BLaER1 (cell line): ENCODE results near the gene HSPBAP1.

ENCODE experiments used
- H3K27ac ChIP-seq: shearing (Covaris generic); formaldehyde crosslinking; 2 replicates; pipeline ENCODE4 v1.8.1; 2022
- H3K27me3 ChIP-seq: shearing (Covaris generic); formaldehyde crosslinking; 2 replicates; pipeline ENCODE4 v1.8.1; 2022
- H3K36me3 ChIP-seq: shearing (Covaris generic); formaldehyde crosslinking; 2 replicates; pipeline ENCODE4 v1.8.1; 2022
- H3K4me1 ChIP-seq: shearing (Covaris generic); formaldehyde crosslinking; 2 replicates; pipeline ENCODE4 v1.8.1; 2022
- H3K4me2 ChIP-seq: shearing (Covaris generic); formaldehyde crosslinking; 2 replicates; pipeline ENCODE4 v1.8.1; 2022
- H3K4me3 ChIP-seq: shearing (Covaris generic); formaldehyde crosslinking; 2 replicates; pipeline ENCODE4 v1.8.1; 2022
- H3K9ac ChIP-seq: shearing (Covaris generic); formaldehyde crosslinking; 2 replicates; pipeline ENCODE4 v1.8.1; 2022
- H3K9me3 ChIP-seq: shearing (Covaris generic); formaldehyde crosslinking; 2 replicates; pipeline ENCODE4 v1.8.1; 2022
- H4K20me1 ChIP-seq: shearing (Covaris generic); formaldehyde crosslinking; 2 replicates; pipeline ENCODE4 v1.8.1; 2022
- Cebpa-rat ChIP-seq: shearing (Covaris generic); IDR thresholded peaks from 2 replicates; pipeline ENCODE4 v1.8.1; 2022

Gene HSPBAP1

GRCh38 chr3:122786066-122786465, 7.6 kb downstream of the HSPBAP1 start:
- 0 out of 2 replicates have a peak, but pooled peaks cover 14% of the 10 kb centered on the region for H4K20me1 ChIP-seq
- peaks cover 7% of the 10 kb centered on the region for H3K9me3 ChIP-seq
- H3K4me1 ChIP-seq: no peaks in the 10 kb centered on the region
- peaks cover 22% of the 10 kb centered on the region for H3K36me3 ChIP-seq
- no peak for TF ChIP-seq Cebpa-rat
- no peak overlapping the region for H3K4me3 ChIP-seq
- H3K27me3 ChIP-seq: no peaks in the 10 kb centered on the region
- no peak overlapping the region for H3K4me2 ChIP-seq
- H3K9ac ChIP-seq: no peak overlapping the region
- no peak overlapping the region for H3K27ac ChIP-seq

- no peak overlapping the region for H3K4me3 ChIP-seq
- H3K9me3 ChIP-seq: peaks cover 7% of the 10 kb centered on the region
- 0 out of 2 replicates have a peak, but pooled peaks cover 13% of the 10 kb centered on the region for H4K20me1 ChIP-seq
- peaks cover 22% of the 10 kb centered on the region for H3K36me3 ChIP-seq
- no peak for TF ChIP-seq Cebpa-rat
- no peaks in the 10 kb centered on the region for H3K27me3 ChIP-seq
- no peak overlapping the region for H3K27ac ChIP-seq
- H3K4me2 ChIP-seq: no peak overlapping the region
- no peaks in the 10 kb centered on the region for H3K4me1 ChIP-seq
- no peak overlapping the region for H3K9ac ChIP-seq
Observed at GRCh38 chr3:122785231-122785630, 8.4 kb downstream of the HSPBAP1 start.

DNA sequence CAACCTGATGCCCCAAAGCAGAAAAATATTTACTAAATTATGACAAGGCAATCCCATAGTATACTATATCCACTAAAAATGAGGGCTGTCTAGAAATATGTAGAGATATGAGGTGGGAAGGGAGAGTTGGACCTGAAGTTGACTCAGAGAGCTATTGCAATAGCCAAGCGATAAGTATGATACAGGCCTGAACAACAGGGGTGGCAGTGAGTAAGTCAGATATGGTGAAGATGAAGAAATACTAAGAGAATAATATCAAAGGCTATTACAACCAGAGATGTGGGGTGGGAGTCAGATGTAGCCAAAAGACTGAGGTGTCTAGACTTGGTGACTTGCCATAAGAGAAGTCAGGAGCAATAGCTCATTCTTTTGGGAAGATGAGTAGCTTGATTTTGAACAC, 9.2 kb downstream of the HSPBAP1 start:
- Histone ChIP-seq H3K4me1 (no peaks in the 10 kb centered on the region), H3K27me3 (no peaks in the 10 kb centered on the region), H3K4me3 (no peak overlapping the region), H4K20me1 (0 out of 2 replicates have a peak, but pooled peaks cover 8% of the 10 kb centered on the region), H3K9ac (no peak overlapping the region), H3K27ac (no peak overlapping the region), H3K4me2 (no peak overlapping the region), H3K9me3 (peaks cover 7% of the 10 kb centered on the region), H3K36me3 (peaks cover 22% of the 10 kb centered on the region)
- no peak for TF ChIP-seq Cebpa-rat

- Histone ChIP-seq H3K9ac (no peak overlapping the region), H4K20me1 (0 out of 2 replicates have a peak, but pooled peaks cover 1% of the 10 kb centered on the region), H3K9me3 (peaks cover 7% of the 10 kb centered on the region), H3K27ac (no peak overlapping the region), H3K4me2 (no peak overlapping the region), H3K4me1 (no peaks in the 10 kb centered on the region), H3K36me3 (peaks cover 22% of the 10 kb centered on the region), H3K4me3 (no peak overlapping the region), H3K27me3 (no peaks in the 10 kb centered on the region)
- TF ChIP-seq Cebpa-rat: no peak
Observed at GRCh38 chr3:122782804-122783203, 10.8 kb downstream of the HSPBAP1 start.

DNA sequence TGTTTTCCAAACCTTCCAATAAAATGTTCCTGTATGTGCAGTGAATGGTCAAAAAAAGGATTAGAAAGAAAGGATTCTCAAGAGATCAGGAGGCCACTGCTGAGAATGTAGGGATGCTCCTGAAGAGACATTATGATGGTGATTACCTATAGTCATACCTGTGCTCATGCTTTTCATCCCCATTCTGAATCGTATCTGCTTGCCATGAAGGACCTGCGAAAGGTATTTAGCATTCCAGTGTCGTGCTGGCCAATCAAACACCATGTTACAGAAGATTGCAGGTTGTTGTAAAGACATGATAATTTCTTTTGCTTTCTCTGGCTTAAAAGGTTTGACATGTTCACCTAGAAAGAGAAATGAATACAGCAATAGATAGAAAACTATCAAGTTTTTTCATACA, 16.1 kb downstream of the HSPBAP1 start:
- no peak overlapping the region for H3K4me2 ChIP-seq
- H3K4me1 ChIP-seq: no peaks in the 10 kb centered on the region

DNA sequence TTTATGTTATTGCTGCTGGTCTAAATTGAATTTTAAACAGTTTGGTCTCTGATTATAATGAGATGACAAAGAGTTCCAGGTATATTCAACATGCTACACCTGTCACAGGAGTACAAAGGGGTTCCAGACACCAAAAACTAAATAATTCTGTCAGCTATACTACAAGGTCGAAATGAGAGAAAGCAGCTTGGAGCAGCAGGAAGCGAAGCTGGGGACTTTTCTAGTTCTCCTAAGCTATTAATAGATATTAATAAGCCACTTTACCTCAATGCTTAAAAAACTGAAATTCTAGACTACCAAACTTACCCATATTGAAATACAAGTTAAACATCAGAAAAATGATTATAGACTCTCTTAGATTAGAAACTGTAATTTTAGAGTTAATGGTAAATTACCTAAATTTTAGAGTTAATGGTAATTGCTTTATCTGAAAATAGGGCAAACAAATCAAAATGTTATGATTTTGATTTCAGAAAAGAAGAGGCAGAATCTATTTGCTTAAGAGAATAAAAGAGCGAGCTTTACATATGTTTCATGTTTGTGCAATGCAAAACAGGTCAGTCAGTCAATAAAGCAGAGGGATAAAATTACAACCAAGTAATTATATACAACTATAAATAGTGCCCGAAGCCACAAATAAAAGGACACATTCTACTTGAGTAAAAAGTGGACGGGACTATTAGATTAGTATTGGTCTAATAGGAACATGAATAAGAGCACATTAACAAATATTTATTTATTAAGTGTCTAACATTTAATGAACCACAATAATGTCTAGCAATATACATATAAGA, 16.8 kb downstream of the HSPBAP1 start:
- Histone ChIP-seq H3K4me1 (no peaks in the 10 kb centered on the region), H3K27me3 (no peaks in the 10 kb centered on the region), H4K20me1 (no peaks in the 10 kb centered on the region), H3K36me3 (peaks cover 7% of the 10 kb centered on the region), H3K4me2 (no peak overlapping the region), H3K9me3 (peaks cover 7% of the 10 kb centered on the region), H3K4me3 (no peak overlapping the region), H3K27ac (no peak overlapping the region), H3K9ac (no peak overlapping the region)
- no peak for TF ChIP-seq Cebpa-rat

More for the DNA sequence above, 16.1 kb downstream of the HSPBAP1 start:
- Histone ChIP-seq H3K27ac (no peak overlapping the region), H3K4me3 (no peak overlapping the region), H3K9me3 (peaks cover 7% of the 10 kb centered on the region), H3K27me3 (no peaks in the 10 kb centered on the region), H3K36me3 (peaks cover 7% of the 10 kb centered on the region), H4K20me1 (no peaks in the 10 kb centered on the region), H3K9ac (no peak overlapping the region)
- no peak for TF ChIP-seq Cebpa-rat

GRCh38 chr3:122774564-122774963, 19.1 kb downstream of the HSPBAP1 start:
- no peaks in the 10 kb centered on the region for H3K27me3 ChIP-seq
- no peaks in the 10 kb centered on the region for H3K9me3 ChIP-seq
- no peaks in the 10 kb centered on the region for H3K4me1 ChIP-seq
- H3K4me3 ChIP-seq: no peak overlapping the region
- no peak overlapping the region for H3K9ac ChIP-seq
- TF ChIP-seq Cebpa-rat: no peak
- H3K36me3 ChIP-seq: peaks cover 9% of the 10 kb centered on the region; the same call in 1 of the 2 replicates
- H4K20me1 ChIP-seq: no peaks in the 10 kb centered on the region
- no peak overlapping the region for H3K4me2 ChIP-seq
- H3K27ac ChIP-seq: no peak overlapping the region

DNA sequence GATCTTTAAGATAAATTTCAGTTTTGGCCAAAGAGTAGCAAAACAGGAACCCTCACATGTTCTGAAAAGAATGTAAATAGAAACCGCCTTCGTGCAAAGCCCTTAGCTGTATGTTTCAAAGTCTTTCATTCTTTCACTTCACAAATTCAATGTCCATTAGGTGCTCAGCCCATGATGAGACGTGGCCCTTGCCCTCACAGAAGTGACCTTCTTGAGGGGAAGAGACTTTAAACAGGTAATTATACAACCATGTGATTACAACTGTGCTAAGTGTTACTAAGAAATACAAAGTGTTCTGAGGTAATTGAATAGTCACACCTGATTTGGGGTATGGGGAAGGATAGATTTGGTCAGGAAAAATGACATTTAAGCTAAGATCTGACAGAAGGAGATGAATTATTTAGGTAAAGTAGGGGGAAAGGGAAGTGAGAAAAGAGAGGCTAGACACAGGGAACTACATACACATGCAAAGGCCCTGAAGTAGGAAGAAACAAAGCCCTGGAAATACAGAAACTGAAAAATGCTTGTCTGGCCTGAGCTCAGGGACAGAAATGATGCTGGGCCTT, 19.6 kb downstream of the HSPBAP1 start:
- no peaks in the 10 kb centered on the region for H3K27me3 ChIP-seq
- H3K4me2 ChIP-seq: no peak overlapping the region
- H3K36me3 ChIP-seq: peaks cover 10% of the 10 kb centered on the region; the same call in 1 of the 2 replicates
- no peak overlapping the region for H3K4me3 ChIP-seq
- no peaks in the 10 kb centered on the region for H3K9me3 ChIP-seq
- H3K27ac ChIP-seq: no peak overlapping the region
- H3K9ac ChIP-seq: no peak overlapping the region
- H3K4me1 ChIP-seq: no peaks in the 10 kb centered on the region
- no peak for TF ChIP-seq Cebpa-rat
- H4K20me1 ChIP-seq: no peaks in the 10 kb centered on the region

DNA sequence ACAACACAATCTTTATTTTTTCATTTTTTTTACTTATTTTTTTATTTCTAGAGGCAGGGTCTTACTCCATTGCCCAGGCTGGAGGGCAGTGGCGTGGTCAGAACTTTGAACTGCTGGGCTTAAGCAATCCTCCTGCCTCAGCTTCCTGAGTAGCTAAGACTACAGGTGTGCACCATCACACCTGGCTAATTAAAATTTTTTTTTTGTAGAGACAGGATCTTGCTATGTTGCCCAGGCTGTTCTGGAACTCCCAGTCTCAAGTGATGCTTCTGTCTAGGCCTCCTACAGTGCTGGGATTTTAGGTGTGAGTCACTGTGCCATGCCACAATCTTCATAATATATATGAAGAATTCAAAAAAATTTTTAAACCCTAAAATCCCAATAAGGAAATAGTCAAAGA, 20.8 kb downstream of the HSPBAP1 start:
- TF ChIP-seq Cebpa-rat: no peak
- Histone ChIP-seq H3K9ac (no peak overlapping the region), H4K20me1 (no peaks in the 10 kb centered on the region), H3K36me3 (peaks cover 17% of the 10 kb centered on the region; the same call in 1 of the 2 replicates), H3K9me3 (no peaks in the 10 kb centered on the region), H3K4me1 (no peaks in the 10 kb centered on the region), H3K4me3 (no peak overlapping the region), H3K4me2 (no peak overlapping the region), H3K27me3 (no peaks in the 10 kb centered on the region), H3K27ac (no peak overlapping the region)

- H3K9ac ChIP-seq: no peak overlapping the region
- H3K4me2 ChIP-seq: no peak overlapping the region
- H3K36me3 ChIP-seq: peaks cover 20% of the 10 kb centered on the region; the same call in 1 of the 2 replicates
- H3K4me1 ChIP-seq: no peaks in the 10 kb centered on the region
- no peak overlapping the region for H3K27ac ChIP-seq
- no peaks in the 10 kb centered on the region for H3K27me3 ChIP-seq
- H4K20me1 ChIP-seq: no peaks in the 10 kb centered on the region
- no peak for TF ChIP-seq Cebpa-rat
- no peak overlapping the region for H3K4me3 ChIP-seq
- H3K9me3 ChIP-seq: no peaks in the 10 kb centered on the region
Observed at GRCh38 chr3:122770521-122771202, 23.0 kb downstream of the HSPBAP1 start.
